ENCODE measurements around the gene CEACAM5.

CEACAM5 gene

DNA sequence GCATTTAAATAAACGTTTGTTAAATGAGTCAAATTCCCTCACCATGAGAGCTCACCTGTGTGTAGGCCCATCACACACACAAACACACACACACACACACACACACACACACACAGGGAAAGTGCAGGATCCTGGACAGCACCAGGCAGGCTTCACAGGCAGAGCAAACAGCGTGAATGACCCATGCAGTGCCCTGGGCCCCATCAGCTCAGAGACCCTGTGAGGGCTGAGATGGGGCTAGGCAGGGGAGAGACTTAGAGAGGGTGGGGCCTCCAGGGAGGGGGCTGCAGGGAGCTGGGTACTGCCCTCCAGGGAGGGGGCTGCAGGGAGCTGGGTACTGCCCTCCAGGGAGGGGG lies 8.5 kb upstream of the CEACAM5 start:
- no peak overlapping the region for H3K4me3 ChIP-seq (ENCODE audit: low read depth, low read length)
- no peak for DNase-seq (ENCODE audit: low read depth)
- TF ChIP-seq, protein P1, sequence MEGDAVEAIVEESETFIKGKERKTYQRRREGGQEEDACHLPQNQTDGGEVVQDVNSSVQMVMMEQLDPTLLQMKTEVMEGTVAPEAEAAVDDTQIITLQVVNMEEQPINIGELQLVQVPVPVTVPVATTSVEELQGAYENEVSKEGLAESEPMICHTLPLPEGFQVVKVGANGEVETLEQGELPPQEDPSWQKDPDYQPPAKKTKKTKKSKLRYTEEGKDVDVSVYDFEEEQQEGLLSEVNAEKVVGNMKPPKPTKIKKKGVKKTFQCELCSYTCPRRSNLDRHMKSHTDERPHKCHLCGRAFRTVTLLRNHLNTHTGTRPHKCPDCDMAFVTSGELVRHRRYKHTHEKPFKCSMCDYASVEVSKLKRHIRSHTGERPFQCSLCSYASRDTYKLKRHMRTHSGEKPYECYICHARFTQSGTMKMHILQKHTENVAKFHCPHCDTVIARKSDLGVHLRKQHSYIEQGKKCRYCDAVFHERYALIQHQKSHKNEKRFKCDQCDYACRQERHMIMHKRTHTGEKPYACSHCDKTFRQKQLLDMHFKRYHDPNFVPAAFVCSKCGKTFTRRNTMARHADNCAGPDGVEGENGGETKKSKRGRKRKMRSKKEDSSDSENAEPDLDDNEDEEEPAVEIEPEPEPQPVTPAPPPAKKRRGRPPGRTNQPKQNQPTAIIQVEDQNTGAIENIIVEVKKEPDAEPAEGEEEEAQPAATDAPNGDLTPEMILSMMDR (IDR thresholded peaks at IDR 0.05; ENCODE audit: control insufficient read depth, extremely low read depth, insufficient read depth): no peak

DNA sequence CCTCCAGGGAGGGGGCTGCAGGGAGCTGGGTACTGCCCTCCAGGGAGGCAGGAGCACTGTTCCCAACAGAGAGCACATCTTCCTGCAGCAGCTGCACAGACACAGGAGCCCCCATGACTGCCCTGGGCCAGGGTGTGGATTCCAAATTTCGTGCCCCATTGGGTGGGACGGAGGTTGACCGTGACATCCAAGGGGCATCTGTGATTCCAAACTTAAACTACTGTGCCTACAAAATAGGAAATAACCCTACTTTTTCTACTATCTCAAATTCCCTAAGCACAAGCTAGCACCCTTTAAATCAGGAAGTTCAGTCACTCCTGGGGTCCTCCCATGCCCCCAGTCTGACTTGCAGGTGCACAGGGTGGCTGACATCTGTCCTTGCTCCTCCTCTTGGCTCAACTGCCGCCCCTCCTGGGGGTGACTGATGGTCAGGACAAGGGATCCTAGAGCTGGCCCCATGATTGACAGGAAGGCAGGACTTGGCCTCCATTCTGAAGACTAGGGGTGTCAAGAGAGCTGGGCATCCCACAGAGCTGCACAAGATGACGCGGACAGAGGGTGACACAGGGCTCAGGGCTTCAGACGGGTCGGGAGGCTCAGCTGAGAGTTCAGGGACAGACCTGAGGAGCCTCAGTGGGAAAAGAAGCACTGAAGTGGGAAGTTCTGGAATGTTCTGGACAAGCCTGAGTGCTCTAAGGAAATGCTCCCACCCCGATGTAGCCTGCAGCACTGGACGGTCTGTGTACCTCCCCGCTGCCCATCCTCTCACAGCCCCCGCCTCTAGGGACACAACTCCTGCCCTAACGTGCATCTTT lies 7.8 kb upstream of the CEACAM5 start:
- H3K4me3 ChIP-seq (ENCODE audit: low read depth, low read length): no peak overlapping the region
- no peak for DNase-seq (ENCODE audit: low read depth)
- TF ChIP-seq, protein P1 (IDR thresholded peaks at IDR 0.05; ENCODE audit: control insufficient read depth, extremely low read depth, insufficient read depth): no peak

DNA sequence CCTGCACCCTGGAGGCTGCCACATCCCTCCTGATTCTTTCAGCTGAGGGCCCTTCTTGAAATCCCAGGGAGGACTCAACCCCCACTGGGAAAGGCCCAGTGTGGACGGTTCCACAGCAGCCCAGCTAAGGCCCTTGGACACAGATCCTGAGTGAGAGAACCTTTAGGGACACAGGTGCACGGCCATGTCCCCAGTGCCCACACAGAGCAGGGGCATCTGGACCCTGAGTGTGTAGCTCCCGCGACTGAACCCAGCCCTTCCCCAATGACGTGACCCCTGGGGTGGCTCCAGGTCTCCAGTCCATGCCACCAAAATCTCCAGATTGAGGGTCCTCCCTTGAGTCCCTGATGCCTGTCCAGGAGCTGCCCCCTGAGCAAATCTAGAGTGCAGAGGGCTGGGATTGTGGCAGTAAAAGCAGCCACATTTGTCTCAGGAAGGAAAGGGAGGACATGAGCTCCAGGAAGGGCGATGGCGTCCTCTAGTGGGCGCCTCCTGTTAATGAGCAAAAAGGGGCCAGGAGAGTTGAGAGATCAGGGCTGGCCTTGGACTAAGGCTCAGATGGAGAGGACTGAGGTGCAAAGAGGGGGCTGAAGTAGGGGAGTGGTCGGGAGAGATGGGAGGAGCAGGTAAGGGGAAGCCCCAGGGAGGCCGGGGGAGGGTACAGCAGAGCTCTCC lies 6.9 kb upstream of the CEACAM5 start:
- TF ChIP-seq, protein P1 (IDR thresholded peaks at IDR 0.05; ENCODE audit: control insufficient read depth, extremely low read depth, insufficient read depth): no peak
- DNase-seq (ENCODE audit: low read depth): no peak

DNA sequence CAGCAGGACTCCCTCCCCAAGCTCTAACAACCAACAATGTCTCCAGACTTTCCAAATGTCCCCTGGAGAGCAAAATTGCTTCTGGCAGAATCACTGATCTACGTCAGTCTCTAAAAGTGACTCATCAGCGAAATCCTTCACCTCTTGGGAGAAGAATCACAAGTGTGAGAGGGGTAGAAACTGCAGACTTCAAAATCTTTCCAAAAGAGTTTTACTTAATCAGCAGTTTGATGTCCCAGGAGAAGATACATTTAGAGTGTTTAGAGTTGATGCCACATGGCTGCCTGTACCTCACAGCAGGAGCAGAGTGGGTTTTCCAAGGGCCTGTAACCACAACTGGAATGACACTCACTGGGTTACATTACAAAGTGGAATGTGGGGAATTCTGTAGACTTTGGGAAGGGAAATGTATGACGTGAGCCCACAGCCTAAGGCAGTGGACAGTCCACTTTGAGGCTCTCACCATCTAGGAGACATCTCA lies 6.2 kb upstream of the CEACAM5 start:
- TF ChIP-seq, protein P1 (IDR thresholded peaks at IDR 0.05; ENCODE audit: control insufficient read depth, extremely low read depth, insufficient read depth): no peak
- no peak overlapping the region for H3K4me3 ChIP-seq (ENCODE audit: low read depth, low read length)
- DNase-seq (ENCODE audit: low read depth): no peak

More for the DNA sequence above, 6.9 kb upstream of the CEACAM5 start:
- H3K4me3 ChIP-seq (ENCODE audit: low read depth, low read length): no peak overlapping the region

DNA sequence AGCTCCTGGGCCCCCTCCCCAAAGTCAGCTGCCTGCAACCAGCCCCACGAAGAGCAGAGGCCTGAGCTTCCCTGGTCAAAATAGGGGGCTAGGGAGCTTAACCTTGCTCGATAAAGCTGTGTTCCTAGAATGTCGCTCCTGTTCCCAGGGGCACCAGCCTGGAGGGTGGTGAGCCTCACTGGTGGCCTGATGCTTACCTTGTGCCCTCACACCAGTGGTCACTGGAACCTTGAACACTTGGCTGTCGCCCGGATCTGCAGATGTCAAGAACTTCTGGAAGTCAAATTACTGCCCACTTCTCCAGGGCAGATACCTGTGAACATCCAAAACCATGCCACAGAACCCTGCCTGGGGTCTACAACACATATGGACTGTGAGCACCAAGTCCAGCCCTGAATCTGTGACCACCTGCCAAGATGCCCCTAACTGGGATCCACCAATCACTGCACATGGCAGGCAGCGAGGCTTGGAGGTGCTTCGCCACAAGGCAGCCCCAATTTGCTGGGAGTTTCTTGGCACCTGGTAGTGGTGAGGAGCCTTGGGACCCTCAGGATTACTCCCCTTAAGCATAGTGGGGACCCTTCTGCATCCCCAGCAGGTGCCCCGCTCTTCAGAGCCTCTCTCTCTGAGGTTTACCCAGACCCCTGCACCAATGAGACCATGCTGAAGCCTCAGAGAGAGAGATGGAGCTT lies 4.7 kb upstream of the CEACAM5 start:
- no peak for DNase-seq (ENCODE audit: low read depth)
- H3K4me3 ChIP-seq (ENCODE audit: low read depth, low read length): no peak overlapping the region
- TF ChIP-seq, protein P1 (IDR thresholded peaks at IDR 0.05; ENCODE audit: control insufficient read depth, extremely low read depth, insufficient read depth): no peak

DNA sequence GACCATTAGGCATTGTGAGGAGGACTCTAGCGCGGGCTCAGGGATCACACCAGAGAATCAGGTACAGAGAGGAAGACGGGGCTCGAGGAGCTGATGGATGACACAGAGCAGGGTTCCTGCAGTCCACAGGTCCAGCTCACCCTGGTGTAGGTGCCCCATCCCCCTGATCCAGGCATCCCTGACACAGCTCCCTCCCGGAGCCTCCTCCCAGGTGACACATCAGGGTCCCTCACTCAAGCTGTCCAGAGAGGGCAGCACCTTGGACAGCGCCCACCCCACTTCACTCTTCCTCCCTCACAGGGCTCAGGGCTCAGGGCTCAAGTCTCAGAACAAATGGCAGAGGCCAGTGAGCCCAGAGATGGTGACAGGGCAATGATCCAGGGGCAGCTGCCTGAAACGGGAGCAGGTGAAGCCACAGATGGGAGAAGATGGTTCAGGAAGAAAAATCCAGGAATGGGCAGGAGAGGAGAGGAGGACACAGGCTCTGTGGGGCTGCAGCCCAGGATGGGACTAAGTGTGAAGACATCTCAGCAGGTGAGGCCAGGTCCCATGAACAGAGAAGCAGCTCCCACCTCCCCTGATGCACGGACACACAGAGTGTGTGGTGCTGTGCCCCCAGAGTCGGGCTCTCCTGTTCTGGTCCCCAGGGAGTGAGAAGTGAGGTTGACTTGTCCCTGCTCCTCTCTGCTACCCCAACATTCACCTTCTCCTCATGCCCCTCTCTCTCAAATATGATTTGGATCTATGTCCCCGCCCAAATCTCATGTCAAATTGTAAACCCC lies 2.8 kb upstream of the CEACAM5 start:
- TF ChIP-seq, protein P1 (IDR thresholded peaks at IDR 0.05; ENCODE audit: control insufficient read depth, extremely low read depth, insufficient read depth): no peak
- no peak overlapping the region for H3K4me3 ChIP-seq (ENCODE audit: low read depth, low read length)
- no peak for DNase-seq (ENCODE audit: low read depth)

All from LNCaP clone FGC (cell line).